Measurements from ENCODE around the gene MYH7B. TPM values are rescaled to one million over a fixed set of nuclear protein-coding genes. Genes with fewer than 3 reads are reported as not detected.
A peak's percentile ranks its signal among the peaks of the same experiment; 100 is the strongest.

The MYH7B gene
- total RNA-seq, 5 donors from 2014 or later (not counting 1 experiment from before 2014, with no cell fraction given): 0.48 to 0.76 (median 0.67) TPM

DNA sequence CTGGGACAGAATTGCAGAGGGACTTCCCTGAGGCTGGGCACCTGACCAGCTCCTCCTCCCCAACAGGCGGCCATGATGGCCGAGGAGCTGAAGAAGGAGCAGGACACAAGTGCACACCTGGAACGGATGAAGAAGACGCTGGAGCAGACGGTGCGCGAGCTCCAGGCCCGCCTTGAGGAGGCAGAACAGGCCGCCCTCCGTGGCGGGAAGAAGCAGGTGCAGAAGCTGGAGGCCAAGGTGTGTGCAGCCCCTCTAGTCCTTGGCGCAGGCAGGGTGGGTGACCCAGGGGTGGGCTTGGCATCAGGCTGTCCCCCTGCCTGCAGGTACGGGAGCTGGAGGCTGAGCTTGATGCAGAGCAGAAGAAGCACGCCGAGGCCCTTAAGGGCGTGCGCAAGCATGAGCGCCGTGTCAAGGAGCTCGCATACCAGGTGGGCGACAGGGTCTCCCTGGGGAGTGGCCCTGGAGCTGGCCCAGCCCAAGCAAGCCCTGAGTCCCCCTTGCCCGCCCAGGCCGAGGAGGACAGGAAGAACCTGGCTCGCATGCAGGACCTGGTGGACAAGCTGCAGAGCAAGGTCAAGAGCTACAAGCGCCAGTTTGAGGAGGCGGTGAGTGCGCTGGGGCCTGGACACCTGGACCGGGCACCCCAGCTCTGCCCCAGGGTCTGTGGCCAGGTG lies 45.4 kb downstream of the MYH7B start:
- DNase-seq (no peak), ATAC-seq (replicated peaks in 1 of 4) (no peak)
- Histone ChIP-seq H3K27me3 (replicated peaks in 1 of 2; ENCODE audit: control insufficient read depth in 2 of 2, extremely low read depth in 1 of 2, insufficient read depth in 2 of 2, low read length in 1 of 2) (no peaks in the 10 kb centered on the region), H3K4me1 (ENCODE audit: control insufficient read depth in 1 of 2, extremely low read depth in 1 of 2, insufficient read depth in 2 of 2, low read length in 2 of 2) (no peaks in the 10 kb centered on the region), H3K36me3 (ENCODE audit: control insufficient read depth in 2 of 2, extremely low read depth in 1 of 2, insufficient read depth in 1 of 2, low read length in 1 of 2) (peaks cover 22 to 72% of the 10 kb centered on the region in 2 donors), H3K9me3 (no peaks in the 10 kb centered on the region), H3K27ac (ENCODE audit: low read length) (no peak overlapping the region), H3K4me3 (ENCODE audit: control insufficient read depth in 1 of 2, extremely low read depth in 1 of 2, low read length in 1 of 2) (no peak overlapping the region)
- 97% methylated on average over 24 of the region's 28 CpGs for WGBS (ENCODE audit: insufficient coverage)
- no peaks in the 10 kb centered on the region for H3K9me3 Mint-ChIP-seq
- H3K4me1 Mint-ChIP-seq: peaks cover 5 to 10% (median 5%) of the 10 kb centered on the region in 3 donors
- H3K27me3 Mint-ChIP-seq: no peaks in the 10 kb centered on the region
- H3K36me3 Mint-ChIP-seq: peaks cover 59% of the 10 kb centered on the region
- ChIA-PET POLR2A (no interaction called here), CTCF (interaction anchor here in 1 of 2 donors (0.5 kb wide), 2 partner anchors 48 to 315 kb away, joined by 3 read pairs; no protein-coding TSS in a partner anchor)
- H3K27ac Mint-ChIP-seq: no peak overlapping the region
- H3K4me3 Mint-ChIP-seq: no peak overlapping the region

DNA sequence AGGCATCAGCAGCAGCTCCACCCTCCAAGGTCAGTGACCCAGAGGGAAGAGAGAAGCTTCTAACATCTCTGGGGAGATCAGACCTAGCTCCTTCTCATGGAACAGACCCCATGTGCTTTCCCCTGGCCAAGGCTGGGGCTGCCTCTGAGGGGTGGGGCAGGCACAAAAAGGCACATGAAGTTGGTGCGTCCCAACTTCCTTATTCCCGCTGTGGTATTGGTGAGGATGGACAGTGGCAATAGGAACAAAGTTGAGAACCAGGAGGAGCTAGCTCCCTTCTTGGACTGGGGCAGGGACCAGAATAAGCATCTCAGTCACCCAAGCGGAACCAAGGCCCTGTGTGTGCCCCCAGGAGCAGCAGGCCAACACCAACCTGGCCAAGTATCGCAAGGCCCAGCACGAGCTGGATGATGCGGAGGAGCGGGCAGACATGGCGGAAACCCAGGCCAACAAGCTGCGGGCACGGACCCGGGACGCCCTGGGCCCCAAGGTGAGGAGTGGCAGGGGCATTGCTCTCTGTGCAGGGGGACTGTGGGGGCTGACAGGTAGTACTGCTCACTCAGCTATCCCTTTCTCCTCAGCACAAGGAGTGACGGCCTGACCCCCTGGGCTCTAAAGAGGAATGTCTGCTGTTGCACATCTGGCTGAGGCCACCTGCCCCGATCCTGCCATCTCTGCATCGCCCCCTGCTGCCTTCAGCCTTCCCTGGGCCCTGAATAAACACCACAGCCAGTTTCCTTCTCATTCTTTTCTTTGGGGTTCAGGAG lies 46.1 kb downstream of the MYH7B start:
- peaks cover 57% of the 10 kb centered on the region for H3K36me3 Mint-ChIP-seq

DNA sequence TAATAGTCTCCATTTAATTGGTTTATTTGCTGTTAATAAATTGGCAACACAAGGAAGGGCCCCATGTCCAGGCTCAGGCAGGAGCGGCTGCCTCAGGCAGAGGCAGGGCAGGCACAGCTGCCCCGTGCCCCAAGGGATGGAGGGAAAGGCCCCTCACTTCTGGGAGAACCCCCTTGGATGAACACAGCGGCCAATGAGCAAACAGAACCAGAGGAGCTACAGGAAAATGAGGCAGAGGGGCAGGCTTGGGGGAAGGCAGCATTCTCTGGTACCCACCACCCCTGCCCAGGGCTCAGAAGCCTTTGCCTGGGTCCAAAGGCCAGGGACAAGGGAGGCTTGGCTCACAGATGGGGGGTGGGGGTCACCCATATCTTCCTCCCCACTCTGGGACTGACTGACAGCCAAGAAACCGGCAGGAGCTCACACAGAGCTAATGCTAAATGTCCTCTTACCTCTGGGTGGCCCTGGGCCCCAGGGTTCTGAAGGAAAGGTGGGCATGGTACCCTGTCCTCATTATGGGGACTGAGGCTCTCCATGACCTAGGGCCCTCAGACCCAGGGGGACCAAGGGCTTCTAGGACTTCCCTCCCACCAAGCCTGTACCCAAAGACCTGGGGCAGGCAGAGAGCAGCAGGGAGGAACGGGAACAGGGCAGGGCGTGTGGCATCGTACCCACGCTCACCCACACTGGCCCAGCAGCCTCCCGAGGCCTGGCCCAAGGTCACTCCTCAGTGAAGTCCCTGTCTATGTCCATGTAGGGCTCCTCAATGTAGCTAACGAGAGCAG lies 47.0 kb downstream of the MYH7B start:
- Mint-ChIP-seq H3K4me1 (peaks cover 3 to 9% (median 4%) of the 10 kb centered on the region in 3 donors), H3K9me3 (no peaks in the 10 kb centered on the region), H3K27me3 (no peaks in the 10 kb centered on the region), H3K4me3 (no peak overlapping the region), H3K27ac (no peak overlapping the region), H3K36me3 (peaks cover 60% of the 10 kb centered on the region)
- WGBS (ENCODE audit: insufficient coverage): 86% methylated on average over 8 of the region's 10 CpGs
- Histone ChIP-seq H3K4me3 (ENCODE audit: control insufficient read depth in 1 of 2, extremely low read depth in 1 of 2, low read length in 1 of 2) (no peak overlapping the region), H3K27me3 (replicated peaks in 1 of 2; ENCODE audit: control insufficient read depth in 2 of 2, extremely low read depth in 1 of 2, insufficient read depth in 2 of 2, low read length in 1 of 2) (no peaks in the 10 kb centered on the region), H3K4me1 (ENCODE audit: control insufficient read depth in 1 of 2, extremely low read depth in 1 of 2, insufficient read depth in 2 of 2, low read length in 2 of 2) (no peaks in the 10 kb centered on the region), H3K27ac (ENCODE audit: low read length) (no peak overlapping the region), H3K36me3 (ENCODE audit: control insufficient read depth in 2 of 2, extremely low read depth in 1 of 2, insufficient read depth in 1 of 2, low read length in 1 of 2) (peaks cover 27 to 85% of the 10 kb centered on the region in 2 donors), H3K9me3 (no peaks in the 10 kb centered on the region)
- ChIA-PET POLR2A (no interaction called here), CTCF (no interaction called here)
- ATAC-seq (replicated peaks in 1 of 4) (no peak), DNase-seq (no peak)

More for the DNA sequence above, 46.1 kb downstream of the MYH7B start:
- H3K4me1 ChIP-seq (ENCODE audit: control insufficient read depth in 1 of 2, extremely low read depth in 1 of 2, insufficient read depth in 2 of 2, low read length in 2 of 2): no peaks in the 10 kb centered on the region
- Mint-ChIP-seq H3K9me3 (no peaks in the 10 kb centered on the region), H3K4me1 (peaks cover 5 to 10% (median 5%) of the 10 kb centered on the region in 3 donors), H3K27ac (no peak overlapping the region), H3K4me3 (no peak overlapping the region), H3K27me3 (no peaks in the 10 kb centered on the region)
- no peak for ATAC-seq (replicated peaks in 1 of 4)
- no peaks in the 10 kb centered on the region for H3K9me3 ChIP-seq
- CTCF ChIA-PET: interaction anchor here in 1 of 2 donors (0.5 kb wide), 1 partner anchor 316 kb away, joined by 3 read pairs; no protein-coding TSS in a partner anchor
- no peak overlapping the region for H3K4me3 ChIP-seq (ENCODE audit: control insufficient read depth in 1 of 2, extremely low read depth in 1 of 2, low read length in 1 of 2)
- no peaks in the 10 kb centered on the region for H3K27me3 ChIP-seq (replicated peaks in 1 of 2; ENCODE audit: control insufficient read depth in 2 of 2, extremely low read depth in 1 of 2, insufficient read depth in 2 of 2, low read length in 1 of 2)
- 94% methylated on average over 10 of the region's 15 CpGs for WGBS (ENCODE audit: insufficient coverage)
- POLR2A ChIA-PET: no interaction called here
- peak in 2 of 35 experiments; percentile 14 to 16 for DNase-seq
- H3K36me3 ChIP-seq (ENCODE audit: control insufficient read depth in 2 of 2, extremely low read depth in 1 of 2, insufficient read depth in 1 of 2, low read length in 1 of 2): peaks cover 22 to 77% of the 10 kb centered on the region in 2 donors
- H3K27ac ChIP-seq (ENCODE audit: low read length): no peak overlapping the region

DNA sequence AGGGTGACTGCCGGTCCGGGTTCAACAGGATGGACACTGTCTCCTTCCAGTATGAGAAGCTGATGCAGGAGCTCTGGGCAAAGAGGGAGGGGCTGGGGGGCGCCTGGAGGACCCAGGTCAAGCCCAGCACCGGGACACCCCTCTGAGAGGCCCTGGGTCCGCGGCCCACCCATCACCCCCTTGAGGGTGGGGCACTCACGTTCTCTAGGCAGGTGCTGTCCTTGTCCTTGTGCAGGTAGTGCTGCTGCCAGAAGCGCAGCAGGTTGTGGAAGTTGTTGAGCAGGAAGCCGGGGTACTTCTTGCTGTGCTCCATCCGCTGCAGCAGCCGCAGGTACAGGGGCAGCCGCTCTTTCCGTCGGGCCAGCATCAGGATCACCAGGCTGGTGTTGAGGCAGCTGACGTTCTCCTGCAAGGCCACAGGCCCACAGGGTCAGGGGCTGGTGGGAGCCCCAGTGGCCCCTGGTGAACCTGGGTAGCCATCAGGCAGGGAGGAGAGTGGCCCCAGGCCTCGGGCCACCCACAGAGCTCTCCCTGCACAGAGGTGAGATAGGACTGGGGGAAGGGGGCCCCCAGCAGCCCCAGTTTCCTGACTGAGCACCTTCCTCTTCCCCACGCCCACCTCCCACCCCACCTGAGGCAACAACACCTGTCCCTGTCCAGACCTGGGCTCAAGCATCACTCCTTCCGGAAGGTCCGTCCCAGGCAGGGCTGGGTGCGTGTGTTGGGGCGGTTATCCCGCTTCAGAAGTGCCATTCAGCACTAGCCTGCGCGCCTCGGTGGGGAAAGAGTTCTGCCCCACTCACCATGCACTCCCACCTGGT lies 47.8 kb downstream of the MYH7B start:
- ChIA-PET CTCF (no interaction called here), POLR2A (no interaction called here)
- no peaks in the 10 kb centered on the region for H3K4me1 ChIP-seq (ENCODE audit: control insufficient read depth in 1 of 2, extremely low read depth in 1 of 2, insufficient read depth in 2 of 2, low read length in 2 of 2)
- WGBS (ENCODE audit: insufficient coverage): 98% methylated on average over 18 of the region's 25 CpGs
- no peak overlapping the region for H3K4me3 Mint-ChIP-seq
- H3K4me3 ChIP-seq (ENCODE audit: control insufficient read depth in 1 of 2, extremely low read depth in 1 of 2, low read length in 1 of 2): no peak overlapping the region
- peaks cover 27 to 86% of the 10 kb centered on the region in 2 donors for H3K36me3 ChIP-seq (ENCODE audit: control insufficient read depth in 2 of 2, extremely low read depth in 1 of 2, insufficient read depth in 1 of 2, low read length in 1 of 2)
- no peak overlapping the region for H3K27ac Mint-ChIP-seq
- DNase-seq (no peak), ATAC-seq (replicated peaks in 1 of 4) (no peak)
- no peaks in the 10 kb centered on the region for H3K27me3 ChIP-seq (replicated peaks in 1 of 2; ENCODE audit: control insufficient read depth in 2 of 2, extremely low read depth in 1 of 2, insufficient read depth in 2 of 2, low read length in 1 of 2)
- no peaks in the 10 kb centered on the region for H3K9me3 Mint-ChIP-seq
- H3K27me3 Mint-ChIP-seq: no peaks in the 10 kb centered on the region
- H3K9me3 ChIP-seq: no peaks in the 10 kb centered on the region
- peaks cover 0 to under 1% (median 0%) of the 10 kb centered on the region in 3 donors for H3K4me1 Mint-ChIP-seq
- H3K36me3 Mint-ChIP-seq: peaks cover 57% of the 10 kb centered on the region
- H3K27ac ChIP-seq (ENCODE audit: low read length): no peak overlapping the region

DNA sequence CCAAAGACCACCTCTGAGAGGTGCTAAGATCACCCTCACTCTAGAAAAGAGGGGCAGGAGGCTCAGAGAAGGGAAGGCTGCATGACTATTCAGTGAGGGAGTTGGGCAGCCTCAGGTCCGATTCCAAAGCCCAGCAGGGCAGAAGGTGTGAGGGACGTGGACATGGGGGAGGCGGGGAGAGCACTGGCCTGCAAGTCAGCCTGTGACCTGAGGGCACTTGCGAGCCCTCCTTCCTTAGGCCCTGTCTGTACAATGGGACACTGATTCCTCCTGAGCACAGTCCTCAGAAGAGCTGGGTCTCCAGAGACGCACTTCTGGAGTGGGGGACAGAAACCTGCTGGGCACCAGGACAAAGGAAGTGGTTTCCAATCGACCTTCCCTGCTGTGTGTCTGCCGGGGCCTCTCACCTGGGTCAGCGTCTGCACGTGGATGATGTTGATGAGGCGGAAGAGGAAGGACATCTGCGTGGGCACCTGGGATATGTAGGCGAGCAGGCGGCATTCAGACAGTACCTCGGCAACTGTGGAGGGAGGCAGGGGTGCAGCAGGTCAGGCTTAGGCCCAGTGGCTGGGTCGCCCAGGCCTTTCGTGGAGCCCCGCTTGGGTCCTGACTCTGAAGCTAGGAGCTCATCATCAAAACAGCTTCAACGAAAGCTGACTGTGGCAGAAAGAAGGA lies 48.5 kb downstream of the MYH7B start:
- no peak overlapping the region for H3K4me3 Mint-ChIP-seq
- ChIA-PET POLR2A (no interaction called here), CTCF (no interaction called here)
- no peak overlapping the region for H3K27ac Mint-ChIP-seq
- Histone ChIP-seq H3K4me1 (ENCODE audit: control insufficient read depth in 1 of 2, extremely low read depth in 1 of 2, insufficient read depth in 2 of 2, low read length in 2 of 2) (no peaks in the 10 kb centered on the region), H3K4me3 (ENCODE audit: control insufficient read depth in 1 of 2, extremely low read depth in 1 of 2, low read length in 1 of 2) (no peak overlapping the region), H3K27ac (ENCODE audit: low read length) (no peak overlapping the region), H3K36me3 (ENCODE audit: control insufficient read depth in 2 of 2, extremely low read depth in 1 of 2, insufficient read depth in 1 of 2, low read length in 1 of 2) (peaks cover 27 to 92% of the 10 kb centered on the region in 2 donors), H3K27me3 (replicated peaks in 1 of 2; ENCODE audit: control insufficient read depth in 2 of 2, extremely low read depth in 1 of 2, insufficient read depth in 2 of 2, low read length in 1 of 2) (no peaks in the 10 kb centered on the region), H3K9me3 (no peaks in the 10 kb centered on the region)
- no peaks in the 10 kb centered on the region for H3K27me3 Mint-ChIP-seq
- H3K4me1 Mint-ChIP-seq: no peaks in the 10 kb centered on the region
- DNase-seq: no peak
- no peak for ATAC-seq (replicated peaks in 1 of 4)
- H3K9me3 Mint-ChIP-seq: no peaks in the 10 kb centered on the region
- H3K36me3 Mint-ChIP-seq: peaks cover 57% of the 10 kb centered on the region
- WGBS (ENCODE audit: insufficient coverage): 90% methylated on average over 10 of the region's 18 CpGs

Measured in T-cell (primary cell).